Right cardiac atrium (tissue), 5 donors: Measurements from ENCODE around the gene MAD1L1. TPM values are rescaled to one million over a fixed set of nuclear protein-coding genes. Genes with fewer than 3 reads are reported as not detected.

Experiments used
- ATAC-seq, 2 donors: fragments of 200-7000 bp; cut with Tn5 transposase; one replicate each; pipeline versions ENCODE4 v1.8.0 to v1.9.1; 2020; ENCODE audit warnings: moderate library complexity in 2 of 2, mild to moderate bottlenecking in 1 of 2
- DNase-seq, 3 donors: peaks; one replicate each; pipeline ENCODE4 v3.0.0-alpha.2; 2020
- H3K27ac ChIP-seq: one replicate; pipeline ENCODE4 v1.5.1; 2013; ENCODE audit warnings: mild to moderate bottlenecking, low read length, control low read depth, moderate library complexity
- H3K27me3 ChIP-seq: one replicate; pipeline ENCODE4 v1.6.1; 2013; ENCODE audit not compliant: control insufficient read depth, insufficient read depth
- H3K4me1 ChIP-seq: one replicate; pipeline ENCODE4 v1.6.1; 2013; ENCODE audit warnings: low read length; ENCODE audit not compliant: control insufficient read depth, insufficient read depth
- H3K4me3 ChIP-seq: one replicate; pipeline ENCODE4 v1.5.1; 2013; ENCODE audit warnings: low read length, control low read depth
- H3K9me3 ChIP-seq: one replicate; pipeline ENCODE4 v1.6.1; 2013; ENCODE audit warnings: low read length; ENCODE audit not compliant: control insufficient read depth
- WGBS: extraction: QIAGEN DNeasy Blood & Tissue Kit; methylation state at CpG from one replicate; pipeline ENCODE4 v1.1.7; 2013; 5-methylcytosine and 5-hydroxymethylcytosine counted together
- intact Hi-C, 4 donors: fragments of 100-400 bp; cut with DNase I; formaldehyde crosslinking; loops; one replicate each; pipeline versions ENCODE4 v1.11.0 to v1.14.0; 2022 to 2023
- microRNA-seq, 2 donors: library from miRNA; unstranded; fragments of <30 nt; microRNA quantifications; one replicate each; pipeline ENCODE4 v1.2.0, GENCODE V29; 2020 to 2021
- polyA plus RNA-seq: library from polyadenylated mRNA; stranded (reverse); fragments of 200-250 nt; gene quantifications from one replicate; pipeline ENCODE4 v1.2.3, GENCODE V29; 2013
- total RNA-seq, 4 donors: library from RNA; stranded (reverse); fragmentation: NEBNext Ultra II Directional; extraction: Animal tissue kit (Norgen Biotek cat#: 25700); gene quantifications; one replicate each; pipeline ENCODE4 v1.2.1, GENCODE V29; 2021
- donor health status: healthy with polysubstance abuse.
- donor health status: DM: no; HTN: yes; CAD: no.
- donor health status: DM: no; HTN: no; CAD: no.
- donor health status: DM: no; HTN: yes; CAD: no; lungs with severe emphysema.
- donor health status: DM: yes; HTN: yes; CAD: no.

Gene MAD1L1
- total and polyA plus RNA-seq, 5 donors = 15.3 to 41.0 (median 33.7) TPM

- Histone ChIP-seq H3K4me1 (no peaks in the 10 kb centered on the region), H3K9me3 (no peaks in the 10 kb centered on the region), H3K27me3 (no peaks in the 10 kb centered on the region), H3K27ac (no peak overlapping the region), H3K4me3 (no peak overlapping the region)
- WGBS = 61% methylated on average over 4 of the region's 4 CpGs
- intact Hi-C loops = no loop called here
- no peak for ATAC-seq
- DNase-seq = no peak
These were observed 457.4 kb downstream of the MAD1L1 start for GRCh38 chr7:1775389-1775788.

DNA sequence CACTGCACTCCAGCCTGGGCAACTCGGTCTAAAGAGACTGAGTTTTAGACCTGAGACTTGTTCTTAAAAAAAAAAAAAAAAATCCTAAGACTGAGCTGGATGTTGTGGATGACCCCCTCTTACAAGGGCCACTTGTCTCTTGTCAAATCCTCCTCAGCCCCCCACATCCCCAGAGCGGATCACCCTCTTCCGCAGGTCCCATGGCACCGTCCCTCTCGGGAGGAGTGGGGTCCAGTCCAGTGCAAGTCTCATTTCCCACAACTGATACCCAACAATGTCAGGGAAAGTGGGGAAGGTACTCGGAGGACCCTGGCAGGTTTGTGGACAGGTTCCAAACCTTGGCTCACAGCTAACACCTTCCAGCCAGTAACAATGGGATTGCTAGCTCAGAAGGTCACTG is 462.4 kb downstream of the MAD1L1 start:
- H3K27ac ChIP-seq = no peak overlapping the region
- 90% methylated on average over 6 of the region's 6 CpGs for WGBS
- H3K27me3 ChIP-seq = no peaks in the 10 kb centered on the region
- DNase-seq (no peak), ATAC-seq (no peak)
- H3K4me3 ChIP-seq = no peak overlapping the region
- no peaks in the 10 kb centered on the region for H3K9me3 ChIP-seq
- no peaks in the 10 kb centered on the region for H3K4me1 ChIP-seq
- intact Hi-C loops = no loop called here

GRCh38 chr7:1769286-1770200 is 463.2 kb downstream of the MAD1L1 start:
- ATAC-seq (no peak), DNase-seq (no peak)
- H3K27ac ChIP-seq = no peak overlapping the region
- intact Hi-C loops = no loop called here
- 95% methylated on average over 54 of the region's 54 CpGs for WGBS
- no peak overlapping the region for H3K4me3 ChIP-seq
- H3K27me3 ChIP-seq = no peaks in the 10 kb centered on the region
- H3K4me1 ChIP-seq = no peaks in the 10 kb centered on the region
- H3K9me3 ChIP-seq = no peaks in the 10 kb centered on the region

GRCh38 chr7:1768832-1769231 is 463.9 kb downstream of the MAD1L1 start:
- Histone ChIP-seq H3K4me1 (no peaks in the 10 kb centered on the region), H3K9me3 (no peaks in the 10 kb centered on the region), H3K27me3 (no peaks in the 10 kb centered on the region), H3K27ac (no peak overlapping the region), H3K4me3 (no peak overlapping the region)
- ATAC-seq = no peak
- intact Hi-C loops = no loop called here
- no peak for DNase-seq
- 88% methylated on average over 7 of the region's 7 CpGs for WGBS

DNA sequence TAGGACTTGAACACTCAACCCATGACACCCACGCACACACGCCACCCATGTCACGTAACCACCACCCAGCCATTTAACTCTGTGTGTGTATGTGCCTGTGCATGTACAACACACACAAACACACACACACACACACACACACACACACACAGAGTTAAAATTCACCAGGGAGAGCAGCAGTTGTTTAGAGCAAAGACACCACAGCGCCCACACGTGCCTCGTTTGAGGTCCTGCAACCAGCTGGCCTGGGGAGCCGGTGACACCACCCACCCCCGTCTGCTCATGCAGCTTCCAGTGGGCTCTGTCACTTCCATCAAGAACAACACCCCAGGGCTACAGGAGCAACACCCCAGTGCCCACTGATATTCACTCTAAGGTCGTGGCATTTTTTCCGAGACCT is 465.2 kb downstream of the MAD1L1 start:
- Histone ChIP-seq H3K9me3 (no peaks in the 10 kb centered on the region), H3K27ac (no peak overlapping the region), H3K27me3 (no peaks in the 10 kb centered on the region), H3K4me1 (no peaks in the 10 kb centered on the region), H3K4me3 (no peak overlapping the region)
- no peak for DNase-seq
- ATAC-seq = peak in 1 of 2 donors; percentile 16
- intact Hi-C loops = no loop called here
- WGBS = 51% methylated on average over 10 of the region's 10 CpGs

Small RNAs within 50 kb of the gene (microRNA-seq; reads per million reads assigned to microRNA genes)
- gene MIR4655 (0 reads per million in 2 donors), gene MIR6836 (0 reads per million in 2 donors)

Other genes with a start within 250 kb of the MAD1L1 start
- 10 to 100 TPM; 19.5 to 24.4 (median 21.9) TPM for gene MRM2, start 9.3 kb upstream of the MAD1L1 start, total RNA-seq
- 21.4 TPM for gene MRM2, start 9.3 kb upstream of the MAD1L1 start, polyA plus RNA-seq
- gene NUDT1, start 9.3 kb upstream of the MAD1L1 start, total RNA-seq = 10 to 100 TPM; 10.6 to 17.2 (median 14.6) TPM
- 20.7 TPM for gene NUDT1, start 9.3 kb upstream of the MAD1L1 start, polyA plus RNA-seq
- 10 to 100 TPM; 34.0 to 44.5 (median 39.7) TPM for gene SNX8, start 81.5 kb upstream of the MAD1L1 start, total RNA-seq
- 32.3 TPM for gene SNX8, start 81.5 kb upstream of the MAD1L1 start, polyA plus RNA-seq
- gene EIF3B, start 121.9 kb upstream of the MAD1L1 start, total RNA-seq = 10 to 100 TPM; 64.9 to 81.7 (median 72.8) TPM
- 40.7 TPM for gene EIF3B, start 121.9 kb upstream of the MAD1L1 start, polyA plus RNA-seq
- 10 to 100 TPM; 16.6 to 19.5 (median 19.4) TPM for gene CHST12, start 170.7 kb upstream of the MAD1L1 start, total RNA-seq
- gene CHST12, start 170.7 kb upstream of the MAD1L1 start, polyA plus RNA-seq = 17.9 TPM
- gene GRIFIN, start 243.5 kb upstream of the MAD1L1 start, total RNA-seq = not detected
- gene GRIFIN, start 243.5 kb upstream of the MAD1L1 start, polyA plus RNA-seq = not detected